AG08396 (cell line): Measurements from ENCODE around the gene UBE2L5.
A peak's percentile ranks its signal among the peaks of the same experiment; 100 is the strongest.

Experiments
- DNase-seq: peaks from one replicate; pipeline ENCODE4 v3.0.0; 2012; ENCODE audit warnings: low spot score, mixed read lengths

The UBE2L5 gene

GRCh38 chr13:30406779-30407416, 15.4 kb upstream of the UBE2L5 start:
- no peak for DNase-seq

GRCh38 chr13:30408319-30409101, 13.8 kb upstream of the UBE2L5 start:
- peak; percentile 90 for DNase-seq

GRCh38 chr13:30409886-30410704, 12.2 kb upstream of the UBE2L5 start:
- peak; percentile 68 for DNase-seq

- no peak for DNase-seq
Observed at GRCh38 chr13:30410705-30411125, 11.6 kb upstream of the UBE2L5 start.

GRCh38 chr13:30412346-30412745, 9.9 kb upstream of the UBE2L5 start:
- DNase-seq, result no peak

GRCh38 chr13:30413842-30414241, 8.5 kb upstream of the UBE2L5 start:
- no peak for DNase-seq

- no peak for DNase-seq
Observed at GRCh38 chr13:30415430-30416030, 6.8 kb upstream of the UBE2L5 start.

GRCh38 chr13:30416471-30416870, 5.8 kb upstream of the UBE2L5 start:
- no peak for DNase-seq

GRCh38 chr13:30418075-30418716, 4.1 kb upstream of the UBE2L5 start:
- no peak for DNase-seq

- DNase-seq, result no peak
Observed at GRCh38 chr13:30418717-30419459, 3.4 kb upstream of the UBE2L5 start.

- peak; percentile 86 for DNase-seq
Observed at GRCh38 chr13:30421093-30422053, 920 bp upstream of the UBE2L5 start.

GRCh38 chr13:30423891-30424290, 1.6 kb downstream of the UBE2L5 start:
- no peak for DNase-seq

- no peak for DNase-seq
Observed at GRCh38 chr13:30429235-30429634, 6.9 kb downstream of the UBE2L5 start.

- peak; percentile 77 for DNase-seq
Observed at GRCh38 chr13:30429721-30430694, 7.7 kb downstream of the UBE2L5 start.

- no peak for DNase-seq
Observed at GRCh38 chr13:30431269-30431940, 9.1 kb downstream of the UBE2L5 start.

GRCh38 chr13:30435911-30436451, 13.7 kb downstream of the UBE2L5 start:
- DNase-seq, result no peak

GRCh38 chr13:30437177-30437576, 14.9 kb downstream of the UBE2L5 start:
- DNase-seq, result no peak

GRCh38 chr13:30438286-30438685, 16.0 kb downstream of the UBE2L5 start:
- DNase-seq, result no peak
